ENCODE data around the gene PSMD2. TPM values are rescaled to one million over a fixed set of nuclear protein-coding genes. Genes with fewer than 3 reads are reported as not detected.

Gene PSMD2
- total and polyA plus RNA-seq, 4 donors, result 77.5 to 213 (median 161) TPM

- Histone ChIP-seq H3K4me3 (ENCODE audit: low read depth in 1 of 3, low read length in 3 of 3) (no peak overlapping the region), H3K36me3 (ENCODE audit: control insufficient read depth in 4 of 4, insufficient read depth in 3 of 4, low read depth in 1 of 4, low read length in 3 of 4) (peaks cover 49 to 80% (median 76%) of the 10 kb centered on the region in 4 donors), H3K9ac (ENCODE audit: low read depth in 1 of 2, low read length in 2 of 2) (peak overlapping the region in 1 of 2 donors; percentile 33), H3K9me3 (ENCODE audit: control insufficient read depth in 4 of 4, low read length in 3 of 4) (no peaks in the 10 kb centered on the region), H3K27ac (ENCODE audit: low read depth in 1 of 2, low read length in 2 of 2) (peak overlapping the region; percentile 49 to 72), H3K27me3 (ENCODE audit: control insufficient read depth in 4 of 4, insufficient read depth in 4 of 4, low read length in 3 of 4) (no peaks in the 10 kb centered on the region), H3K4me1 (ENCODE audit: control insufficient read depth in 4 of 4, insufficient read depth in 4 of 4, low read length in 3 of 4) (peaks cover 15 to 50% (median 47%) of the 10 kb centered on the region in 4 donors)
- no peak for TF ChIP-seq EGR1 (IDR thresholded peaks at IDR 0.05; ENCODE audit: low read depth in 2 of 2)
- TF ChIP-seq RXRA (IDR thresholded peaks at IDR 0.05), result peak in 1 of 2 donors; percentile 67
- peak; percentile 5 to 13 for TF ChIP-seq RAD21 (IDR thresholded peaks at IDR 0.05)
- TF ChIP-seq HNF4A (conservative IDR thresholded peaks at IDR 0.05), result peak in 1 of 2 donors; percentile 55
- peak in 1 of 2 donors; percentile 64 for TF ChIP-seq JUND (IDR thresholded peaks at IDR 0.05)
- TF ChIP-seq YY1 (IDR thresholded peaks at IDR 0.05), result peak; percentile 42
- TF ChIP-seq FOXA2 (IDR thresholded peaks at IDR 0.05), result peak; percentile 22
- TF ChIP-seq MAX (IDR thresholded peaks at IDR 0.05), result no peak
- TF ChIP-seq ZBTB33 (IDR thresholded peaks at IDR 0.05), result peak; percentile 41
- TF ChIP-seq TAF1 (conservative IDR thresholded peaks at IDR 0.05), result no peak
- 74% methylated on average over 20 of the region's 20 CpGs for WGBS
- DNase-seq (ENCODE audit: low spot score), result no peak
Observed at GRCh38 chr3:184322731-184323487, 23.9 kb downstream of the PSMD2 start.

- peaks cover 57 to 84% (median 80%) of the 10 kb centered on the region in 4 donors for H3K36me3 ChIP-seq (ENCODE audit: control insufficient read depth in 4 of 4, insufficient read depth in 3 of 4, low read depth in 1 of 4, low read length in 3 of 4)
- 60% methylated on average over 8 of the region's 8 CpGs for WGBS
- H3K9me3 ChIP-seq (ENCODE audit: control insufficient read depth in 4 of 4, low read length in 3 of 4), result no peaks in the 10 kb centered on the region
- no peak for DNase-seq (ENCODE audit: low spot score)
- H3K9ac ChIP-seq (ENCODE audit: low read depth in 1 of 2, low read length in 2 of 2), result no peak overlapping the region
- H3K4me3 ChIP-seq (ENCODE audit: low read depth in 1 of 3, low read length in 3 of 3), result no peak overlapping the region
- H3K27me3 ChIP-seq (ENCODE audit: control insufficient read depth in 4 of 4, insufficient read depth in 4 of 4, low read length in 3 of 4), result no peaks in the 10 kb centered on the region
- peaks cover 15 to 44% (median 39%) of the 10 kb centered on the region in 4 donors for H3K4me1 ChIP-seq (ENCODE audit: control insufficient read depth in 4 of 4, insufficient read depth in 4 of 4, low read length in 3 of 4)
- peak overlapping the region in 1 of 2 donors; percentile 29 for H3K27ac ChIP-seq (ENCODE audit: low read depth in 1 of 2, low read length in 2 of 2)
- TF ChIP-seq ZBTB33 (IDR thresholded peaks at IDR 0.05) (no peak), RXRA (IDR thresholded peaks at IDR 0.05) (peak; percentile 54 to 72), REST (IDR thresholded peaks at IDR 0.05) (no peak)
Observed at GRCh38 chr3:184323696-184324095, 24.7 kb downstream of the PSMD2 start.
